MM.1S (cell line): ENCODE results near the gene BTBD19.

Experiments used
- DNase-seq: peaks from one replicate; pipeline ENCODE4 v3.0.0-alpha.2; 2015
- H2AFZ ChIP-seq: fragments of 300-600 bp; sonication (generic); 2 replicates; pipeline ENCODE4 v1.6.0; 2016; ENCODE audit warnings: antibody characterized with exemption, low read length
- H3F3A ChIP-seq: fragments of 300-600 bp; sonication (generic); 2 replicates; pipeline ENCODE4 v1.6.1; 2016; ENCODE audit warnings: mild to moderate bottlenecking, antibody characterized with exemption, low read length, moderate library complexity, mixed read lengths; ENCODE audit not compliant: insufficient read depth
- H3K27ac ChIP-seq: fragments of 300-600 bp; sonication (generic); 2 replicates; pipeline ENCODE4 v1.5.1; 2016; ENCODE audit warnings: mild to moderate bottlenecking, low read length
- H3K27me3 ChIP-seq: fragments of 300-600 bp; sonication (generic); replicated peaks from 2 replicates; pipeline ENCODE4 v1.6.0; 2016; ENCODE audit warnings: low read length; ENCODE audit not compliant: insufficient read depth
- H3K36me3 ChIP-seq: fragments of 300-600 bp; sonication (generic); replicated peaks from 2 replicates; pipeline ENCODE4 v1.6.1; 2016; ENCODE audit warnings: mild to moderate bottlenecking, low read length, mixed read lengths; ENCODE audit not compliant: insufficient read depth
- H3K4me1 ChIP-seq: fragments of 300-600 bp; sonication (generic); 2 replicates; pipeline ENCODE4 v1.6.1; 2016; ENCODE audit warnings: low read length, mixed read lengths
- H3K4me2 ChIP-seq: fragments of 300-600 bp; sonication (generic); 2 replicates; pipeline ENCODE4 v1.6.0; 2016; ENCODE audit warnings: low read depth, low read length
- H3K4me3 ChIP-seq: fragments of 300-600 bp; sonication (generic); 2 replicates; pipeline ENCODE4 v1.5.1; 2016; ENCODE audit warnings: low read length, mixed read lengths
- H3K79me2 ChIP-seq: fragments of 300-600 bp; sonication (generic); 2 replicates; pipeline ENCODE4 v1.6.1; 2016; ENCODE audit warnings: mixed run types, low read length, mixed read lengths
- H3K9ac ChIP-seq: fragments of 300-600 bp; sonication (generic); 2 replicates; pipeline ENCODE4 v1.6.1; 2016; ENCODE audit warnings: low read length, mixed read lengths
- H3K9me2 ChIP-seq: fragments of 300-600 bp; sonication (generic); replicated peaks from 2 replicates; pipeline ENCODE4 v1.6.1; 2016; ENCODE audit warnings: mild to moderate bottlenecking, low read length, mixed read lengths; ENCODE audit not compliant: insufficient read depth
- H3K9me3 ChIP-seq: fragments of 300-600 bp; sonication (generic); replicated peaks from 2 replicates; pipeline ENCODE4 v1.6.1; 2016; ENCODE audit warnings: mild to moderate bottlenecking, low read length, mixed read lengths; ENCODE audit not compliant: insufficient read depth
- H4K20me1 ChIP-seq: fragments of 300-600 bp; sonication (generic); 2 replicates; pipeline ENCODE4 v1.6.1; 2016; ENCODE audit warnings: mild to moderate bottlenecking, low read length, moderate library complexity, mixed read lengths; ENCODE audit not compliant: insufficient read depth
- CTCF ChIP-seq: fragments of 300-600 bp; sonication (generic); IDR thresholded peaks from 2 replicates; pipeline ENCODE4 v1.5.1; 2016; ENCODE audit warnings: antibody characterized with exemption, low read length, mixed read lengths
- EZH2 ChIP-seq: fragments of 300-600 bp; sonication (generic); optimal IDR thresholded peaks from 2 replicates; pipeline ENCODE3; 2017; ENCODE audit warnings: low read depth, mild to moderate bottlenecking, antibody characterized with exemption, low read length, mixed read lengths
- EZH2phosphoT487 ChIP-seq: fragments of 300-600 bp; sonication (generic); IDR thresholded peaks from 2 replicates; pipeline ENCODE4 v1.6.1; 2018; ENCODE audit warnings: antibody characterized with exemption, low read length

Gene BTBD19

GRCh38 chr1:44849575-44850132 lies 41.3 kb downstream of the BTBD19 start:
- H3K27me3 ChIP-seq: no peaks in the 10 kb centered on the region
- H3F3A ChIP-seq: no peaks in the 10 kb centered on the region
- no peak for TF ChIP-seq EZH2phosphoT487
- TF ChIP-seq EZH2: no peak
- no peak for TF ChIP-seq CTCF
- no peaks in the 10 kb centered on the region for H3K9me2 ChIP-seq
- H3K4me2 ChIP-seq: no peak overlapping the region
- H3K79me2 ChIP-seq: no peaks in the 10 kb centered on the region
- H3K27ac ChIP-seq: no peak overlapping the region
- H3K9ac ChIP-seq: no peak overlapping the region
- no peak for DNase-seq
- no peaks in the 10 kb centered on the region for H3K9me3 ChIP-seq
- no peak overlapping the region for H2AFZ ChIP-seq
- no peaks in the 10 kb centered on the region for H3K36me3 ChIP-seq
- no peak overlapping the region for H3K4me3 ChIP-seq
- no peaks in the 10 kb centered on the region for H4K20me1 ChIP-seq
- H3K4me1 ChIP-seq: no peaks in the 10 kb centered on the region

GRCh38 chr1:44851308-44851707 lies 43.0 kb downstream of the BTBD19 start:
- Histone ChIP-seq H3F3A (no peaks in the 10 kb centered on the region), H3K36me3 (no peaks in the 10 kb centered on the region), H3K27ac (no peak overlapping the region), H3K4me1 (no peaks in the 10 kb centered on the region), H3K27me3 (no peaks in the 10 kb centered on the region), H3K9me3 (no peaks in the 10 kb centered on the region), H3K4me3 (no peak overlapping the region), H3K79me2 (no peaks in the 10 kb centered on the region), H2AFZ (no peak overlapping the region), H4K20me1 (no peaks in the 10 kb centered on the region), H3K9ac (no peak overlapping the region), H3K4me2 (no peak overlapping the region), H3K9me2 (no peaks in the 10 kb centered on the region)
- DNase-seq: no peak
- TF ChIP-seq EZH2: no peak
- TF ChIP-seq EZH2phosphoT487: no peak
- TF ChIP-seq CTCF: no peak

GRCh38 chr1:44853201-44853600 lies 44.9 kb downstream of the BTBD19 start:
- TF ChIP-seq EZH2: no peak
- no peak for TF ChIP-seq EZH2phosphoT487
- no peak for TF ChIP-seq CTCF
- no peak overlapping the region for H3K4me2 ChIP-seq
- H4K20me1 ChIP-seq: no peaks in the 10 kb centered on the region
- DNase-seq: no peak
- H3K27ac ChIP-seq: no peak overlapping the region
- H3K79me2 ChIP-seq: no peaks in the 10 kb centered on the region
- H3K9me3 ChIP-seq: no peaks in the 10 kb centered on the region
- no peaks in the 10 kb centered on the region for H3K36me3 ChIP-seq
- no peak overlapping the region for H2AFZ ChIP-seq
- no peak overlapping the region for H3K9ac ChIP-seq
- no peaks in the 10 kb centered on the region for H3K9me2 ChIP-seq
- no peaks in the 10 kb centered on the region for H3F3A ChIP-seq
- H3K27me3 ChIP-seq: no peaks in the 10 kb centered on the region
- no peaks in the 10 kb centered on the region for H3K4me1 ChIP-seq
- no peak overlapping the region for H3K4me3 ChIP-seq
